Measurements from ENCODE around the gene SPDYE17.
"Not testable (repeated sequence)": the region's sequence is repeated elsewhere in the genome, so short reads cannot be mapped to it uniquely, and the experiment has no call there.

SPDYE17 gene

DNA sequence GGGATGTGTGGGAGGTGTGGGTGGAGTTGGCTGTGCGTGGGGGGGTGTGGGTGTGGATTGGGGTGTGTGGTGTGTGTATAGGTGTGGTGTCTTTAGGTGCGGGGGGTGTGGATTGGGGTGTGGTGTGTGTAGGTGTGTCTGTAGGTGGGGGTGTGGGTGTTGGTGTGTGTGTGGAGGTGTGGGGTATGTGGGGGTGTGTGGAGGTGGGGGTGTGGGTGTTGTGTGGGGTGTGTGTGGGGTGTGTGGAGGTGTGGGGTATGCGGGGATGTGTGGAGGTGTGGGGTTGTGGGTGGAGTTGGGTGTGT, 33.9 kb downstream of the SPDYE17 start:
- DNase-seq = no peak

DNA sequence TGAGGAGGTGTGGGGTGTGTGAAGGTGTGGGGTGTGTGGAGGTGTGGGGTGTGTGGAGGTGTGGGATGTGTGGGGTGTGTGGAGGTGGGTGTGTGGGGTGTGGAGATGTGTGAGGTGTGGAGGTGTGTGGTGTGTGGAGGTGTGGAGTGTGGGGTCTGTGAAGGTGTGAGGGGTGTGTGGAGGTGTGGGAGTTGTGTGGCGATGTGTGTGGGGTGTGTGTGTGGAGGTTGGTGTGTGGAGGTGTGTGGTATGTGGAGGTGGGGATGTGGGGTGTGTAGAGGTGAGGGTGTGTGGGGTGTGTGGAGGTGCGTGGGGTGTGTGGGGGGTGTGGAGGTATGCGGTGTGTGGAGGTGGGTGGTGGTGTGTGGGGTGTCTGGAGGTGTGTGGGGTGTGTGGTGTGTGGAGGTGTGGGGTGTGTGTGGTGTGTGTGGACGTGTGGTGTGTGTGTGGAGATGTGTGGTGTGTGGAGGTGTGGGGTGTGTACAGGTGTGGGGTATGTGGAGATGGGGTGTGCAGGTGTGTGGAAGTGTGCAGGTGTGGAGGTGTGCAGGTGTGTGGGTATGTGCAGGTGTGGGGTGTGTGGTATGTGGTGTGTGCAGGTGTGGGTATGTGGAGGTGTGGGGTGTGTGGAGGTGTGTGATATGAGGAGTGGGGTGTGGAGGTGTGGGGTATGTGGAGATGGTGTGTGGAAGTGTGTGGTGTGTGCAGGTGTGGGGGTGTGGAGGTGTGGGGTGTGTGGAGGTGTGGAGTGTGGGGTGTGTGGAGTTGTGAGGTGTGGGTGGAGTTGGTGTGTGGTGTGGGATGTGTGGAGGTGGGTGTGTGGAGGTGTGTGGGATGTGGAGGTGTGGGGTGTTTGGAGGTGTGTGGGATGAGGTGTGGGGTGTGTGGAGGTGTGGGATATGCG, 34.5 kb downstream of the SPDYE17 start:
- peak; percentile 11 for DNase-seq

DNA sequence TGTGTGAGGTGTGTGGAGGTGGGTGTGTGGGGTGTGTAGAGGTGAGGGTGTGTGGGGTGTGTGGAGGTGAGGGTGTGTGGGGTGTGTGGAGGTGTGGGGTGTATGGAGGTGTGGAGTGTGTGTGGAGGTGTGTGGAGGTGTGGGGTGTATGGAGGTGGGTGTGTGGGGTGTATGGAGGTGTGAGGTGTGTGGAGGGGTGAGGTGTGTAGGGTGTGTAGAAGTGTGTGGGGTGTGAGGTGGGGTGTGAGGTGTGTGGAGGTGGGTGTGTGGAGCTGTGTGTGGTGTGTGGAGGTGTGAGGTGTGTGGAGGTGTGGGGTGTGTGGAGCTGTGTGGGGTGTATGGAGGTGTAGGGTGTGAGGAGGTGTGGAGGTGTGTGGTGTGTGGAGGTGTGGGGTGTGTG, 35.2 kb downstream of the SPDYE17 start:
- DNase-seq = not testable (repeated sequence)

DNA sequence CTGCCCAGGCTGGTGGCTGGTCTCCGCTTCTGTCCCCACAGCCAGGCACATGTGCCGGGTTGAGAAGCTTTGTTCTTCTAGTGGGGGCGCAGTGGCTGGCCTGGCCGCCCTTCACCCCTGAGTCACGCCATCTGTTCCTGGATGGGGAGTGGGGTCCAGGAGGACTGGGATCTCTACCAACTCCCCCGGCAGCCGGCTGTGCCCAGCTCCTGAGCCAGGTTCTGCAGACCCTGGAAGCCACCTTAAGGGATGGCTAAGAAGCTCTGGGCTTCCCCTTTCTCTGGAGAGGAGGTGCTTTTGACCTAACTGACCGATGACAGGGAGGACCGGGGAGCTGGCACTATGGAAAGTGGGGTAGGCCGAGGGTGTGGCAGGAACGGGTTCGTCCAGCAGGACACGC, 37.9 kb downstream of the SPDYE17 start:
- DNase-seq = not testable (repeated sequence)

DNA sequence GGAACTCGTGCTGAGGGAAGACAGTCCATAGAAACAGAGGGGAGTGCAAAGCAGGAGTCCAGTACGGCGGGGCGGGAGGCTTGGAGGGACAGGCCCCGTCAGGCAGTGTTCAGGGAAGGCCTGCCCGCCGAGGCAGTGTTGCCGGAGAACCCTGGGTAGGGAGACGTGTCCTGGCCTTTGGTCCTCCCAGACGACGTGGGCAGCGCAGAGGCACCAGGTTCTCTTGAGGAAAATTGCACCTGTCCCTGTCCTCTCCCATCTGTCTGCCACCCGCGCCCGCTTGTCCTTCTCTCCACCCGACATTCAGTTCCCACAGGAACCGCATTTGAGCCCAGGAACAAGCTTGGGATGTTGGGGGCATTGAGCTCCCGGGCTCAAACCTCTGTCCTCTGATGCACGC, 38.3 kb downstream of the SPDYE17 start:
- not testable (repeated sequence) for DNase-seq

DNA sequence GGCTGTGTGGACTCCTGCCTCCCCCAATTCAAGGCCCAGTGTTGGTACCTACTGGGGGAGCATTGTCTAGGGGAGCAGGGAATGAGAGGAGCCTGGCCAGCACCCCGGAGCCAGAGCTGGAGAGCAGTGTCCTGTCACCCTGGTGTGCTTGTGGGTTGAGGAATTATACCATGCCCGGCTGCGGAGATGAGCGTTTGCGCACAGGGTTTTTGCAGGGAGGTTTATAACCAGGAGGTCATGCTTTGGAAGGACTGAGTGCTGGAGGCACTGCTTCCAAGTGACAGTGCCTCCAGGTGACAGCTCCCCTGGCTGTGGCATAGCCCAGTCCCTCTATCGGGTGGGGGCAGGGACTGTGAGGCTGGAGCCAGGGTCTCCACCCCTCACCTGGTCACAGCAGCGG, 39.3 kb downstream of the SPDYE17 start:
- not testable (repeated sequence) for DNase-seq

DNA sequence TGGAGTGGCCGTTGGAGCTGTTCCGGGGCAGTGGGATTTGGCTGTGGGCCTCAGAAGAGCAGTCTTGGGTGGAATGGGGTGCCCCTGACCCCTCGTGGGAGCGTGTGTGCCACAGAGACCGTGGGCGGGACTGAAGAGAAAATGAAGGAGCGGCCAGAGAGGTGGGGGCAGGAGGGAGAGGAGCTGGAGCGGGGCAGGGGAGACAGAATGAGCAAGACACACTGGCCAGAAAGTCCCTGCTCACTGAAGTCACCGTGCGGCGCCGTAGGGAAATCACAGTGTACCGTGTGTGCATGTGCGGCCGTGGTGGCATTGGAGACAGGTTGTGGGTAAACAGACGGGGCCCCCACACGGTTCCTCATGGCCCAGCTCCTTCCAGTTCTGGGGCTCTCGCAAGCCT, 40.0 kb downstream of the SPDYE17 start:
- not testable (repeated sequence) for DNase-seq

DNA sequence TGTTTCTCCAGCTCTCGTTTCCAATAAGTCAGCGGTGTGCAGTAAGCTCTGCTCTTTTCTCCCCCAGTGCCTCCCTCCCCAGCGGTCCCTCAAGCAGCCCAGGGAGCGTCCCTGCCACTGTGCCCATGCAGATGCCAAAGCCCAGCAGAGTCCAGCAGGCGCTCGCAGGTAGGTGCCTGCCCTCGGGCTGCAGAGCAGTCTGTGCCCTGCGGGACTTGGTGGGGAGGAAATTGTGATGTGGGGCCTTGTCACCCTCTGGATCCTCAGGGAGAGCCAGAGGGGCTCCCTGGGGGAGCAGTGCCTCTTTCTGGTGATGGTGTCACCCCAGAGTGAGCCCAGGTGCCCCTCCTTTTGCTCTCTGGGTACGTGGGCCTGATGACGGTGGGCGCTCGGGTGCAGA, 42.0 kb downstream of the SPDYE17 start:
- not testable (repeated sequence) for DNase-seq

DNA sequence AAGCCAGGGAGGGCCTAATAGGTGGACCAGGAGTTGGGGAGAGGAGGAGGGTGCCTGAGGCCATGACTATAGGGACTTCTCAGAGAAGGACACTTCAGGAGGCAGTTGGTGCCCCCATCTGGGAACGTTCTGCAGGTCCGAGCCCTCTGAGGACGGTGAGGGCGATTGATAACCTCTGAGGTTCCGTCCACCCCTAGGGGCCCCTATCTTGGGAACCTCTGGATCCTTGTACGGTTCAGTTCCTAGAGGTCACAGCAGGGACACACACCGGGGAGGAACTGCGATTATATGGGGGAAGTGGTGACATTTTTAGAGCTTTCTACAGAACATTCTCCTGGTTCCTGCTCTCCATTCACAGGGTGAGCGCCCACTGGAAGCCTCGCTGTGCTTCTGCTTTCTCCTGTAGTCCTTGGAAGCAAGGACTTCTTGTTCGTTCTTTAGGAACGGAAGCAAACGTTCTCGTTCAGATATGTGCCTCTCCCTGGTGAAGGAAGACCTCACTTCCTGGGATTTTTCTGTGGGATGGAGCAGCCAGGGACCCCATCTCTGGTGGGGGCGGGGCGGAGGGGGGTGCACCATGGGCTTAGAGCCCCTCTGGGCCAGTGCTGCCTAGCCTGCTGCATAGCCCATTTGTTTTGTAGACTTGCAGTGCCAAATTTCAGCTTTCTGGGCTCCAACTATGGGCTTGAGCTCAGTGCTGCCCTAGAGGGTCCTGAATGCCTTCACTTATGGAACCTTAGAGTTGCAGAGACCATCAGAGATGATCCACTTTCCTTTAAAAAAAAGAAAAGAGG, 46.0 kb downstream of the SPDYE17 start:
- DNase-seq = not testable (repeated sequence)

DNA sequence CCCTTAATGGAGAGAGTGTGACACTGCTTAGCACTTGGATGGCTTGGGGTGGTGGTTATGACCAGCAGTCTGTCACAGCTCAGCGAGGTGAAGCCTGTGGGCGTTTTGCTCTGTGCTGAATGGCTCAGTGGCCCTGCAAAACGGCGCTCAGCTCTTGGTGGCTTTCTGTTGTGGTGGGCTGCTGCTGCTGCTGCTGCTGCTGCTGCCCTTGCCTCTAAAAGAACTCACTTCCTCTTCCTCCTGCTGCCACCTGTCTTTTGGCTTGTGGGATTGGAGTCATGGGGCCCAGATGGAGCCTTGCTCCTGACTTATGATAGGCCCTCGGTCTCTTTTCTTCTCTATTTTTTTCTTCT, 47.4 kb downstream of the SPDYE17 start:
- not testable (repeated sequence) for DNase-seq

DNA sequence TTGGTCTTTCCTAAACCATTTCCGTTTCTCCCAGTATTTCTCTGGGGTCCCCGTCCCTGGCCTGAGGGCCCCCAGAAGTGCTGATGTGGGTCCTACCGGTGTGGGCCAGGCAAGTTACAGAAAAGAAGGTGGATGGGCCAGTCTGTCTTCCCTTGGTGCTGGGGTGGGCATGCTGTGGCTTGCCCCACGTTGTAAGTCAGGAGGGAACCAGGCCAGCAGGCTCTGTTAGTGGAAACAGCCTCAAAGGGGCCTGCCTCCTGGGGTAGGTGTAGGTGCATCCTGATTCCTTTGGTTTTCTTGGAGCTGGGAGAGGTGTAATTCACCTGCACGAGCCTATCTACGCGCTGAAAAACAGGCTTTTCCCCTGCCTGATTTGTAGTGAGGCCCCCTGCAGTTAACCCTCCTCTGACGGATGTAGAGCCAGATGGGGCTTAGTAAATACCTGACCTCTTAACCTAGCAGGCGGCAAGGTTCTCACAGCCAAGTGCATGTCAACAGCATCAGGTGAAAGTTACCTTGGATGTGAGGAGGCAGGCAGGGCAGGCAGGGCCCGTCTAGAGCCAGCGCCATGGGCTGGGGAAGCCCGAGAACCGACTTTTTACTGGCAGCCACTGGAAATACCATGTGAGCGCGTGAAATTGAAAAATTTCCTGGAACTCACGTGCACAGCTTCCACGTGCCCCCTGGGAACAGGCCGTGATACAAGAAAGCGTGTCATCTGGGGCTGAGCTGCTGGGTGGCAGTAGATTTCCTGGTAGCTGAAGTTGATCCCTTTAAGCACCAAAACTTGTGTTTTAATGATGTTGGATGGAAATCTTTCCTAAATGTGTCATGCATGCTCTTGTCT, 48.0 kb downstream of the SPDYE17 start:
- not testable (repeated sequence) for DNase-seq

DNA sequence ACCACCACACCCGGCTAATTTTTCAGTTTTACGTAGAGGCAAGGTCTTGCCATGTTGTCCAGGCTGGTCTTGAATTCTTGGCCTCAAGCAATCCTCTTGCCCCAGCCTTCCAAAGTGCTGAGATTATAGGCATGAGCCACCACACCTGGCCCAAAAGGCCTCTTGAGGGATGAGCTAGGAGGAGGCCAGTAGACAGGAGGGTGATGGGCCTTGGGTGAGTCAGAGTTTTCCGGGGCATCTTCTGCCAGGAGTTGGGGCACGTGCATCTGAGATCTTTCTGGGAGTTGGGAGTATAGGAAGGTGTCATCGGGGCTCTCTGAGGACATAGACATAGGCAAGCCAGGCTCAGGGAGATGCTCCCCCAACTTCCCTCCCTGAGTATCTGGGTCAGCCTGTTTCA, 48.8 kb downstream of the SPDYE17 start:
- not testable (repeated sequence) for DNase-seq

DNA sequence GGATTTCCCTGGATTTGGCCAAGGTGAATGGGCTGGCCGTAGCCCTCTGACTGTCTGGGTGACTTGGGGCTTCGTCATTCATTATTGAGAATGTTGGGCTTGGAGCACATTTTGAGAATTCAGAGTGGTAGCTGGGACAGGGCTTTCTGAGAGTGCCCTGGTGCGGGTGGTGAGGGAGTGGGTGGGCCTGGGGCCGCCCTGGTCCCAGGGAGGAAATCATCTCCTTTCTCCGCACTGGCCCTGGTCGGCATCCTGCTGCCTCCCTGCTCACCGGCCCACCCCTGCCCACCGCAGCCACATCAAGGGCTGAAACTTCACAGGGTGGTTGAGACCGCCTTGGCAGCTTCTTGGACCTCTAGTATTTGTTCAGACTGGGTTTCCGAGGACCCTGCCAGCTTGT, 49.7 kb downstream of the SPDYE17 start:
- DNase-seq = not testable (repeated sequence)

DNA sequence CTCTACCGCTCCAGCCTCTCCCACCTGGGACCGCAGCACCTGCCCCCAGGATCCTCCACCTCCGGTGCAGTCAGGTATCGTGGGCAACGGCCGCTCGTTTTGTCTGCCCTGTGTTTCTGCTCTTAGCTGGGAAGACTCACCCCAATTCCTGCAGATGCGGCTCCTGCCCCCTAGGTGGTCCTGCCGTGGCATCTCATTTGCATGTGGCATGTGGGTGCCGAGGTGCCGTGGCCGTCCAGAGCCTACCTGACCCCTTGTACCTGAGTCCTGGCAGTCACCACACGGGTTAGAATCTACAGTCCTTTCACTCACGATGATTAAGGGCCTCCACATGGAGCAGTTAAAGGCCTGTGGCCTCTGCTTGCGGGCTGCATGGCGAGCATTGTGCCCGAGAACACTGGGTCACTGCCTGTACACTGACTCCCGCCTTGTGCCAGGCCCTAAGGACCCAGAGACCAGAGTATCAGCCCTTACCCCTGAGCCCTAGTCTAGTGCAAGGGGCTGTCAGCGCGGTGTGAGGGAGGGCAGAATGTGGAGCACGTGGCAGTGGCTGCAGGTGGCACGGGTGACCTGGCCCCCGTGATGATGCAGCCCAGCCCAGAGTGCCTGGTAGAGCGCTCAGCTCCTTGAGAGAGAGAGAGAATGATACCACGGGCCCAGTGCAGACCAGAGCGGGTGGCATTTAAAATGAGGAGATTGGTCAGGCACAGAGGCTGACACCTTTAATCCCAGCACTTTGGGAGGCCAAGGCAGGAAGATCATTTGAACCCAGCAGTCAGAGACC, 50.8 kb downstream of the SPDYE17 start:
- DNase-seq = not testable (repeated sequence)

DNA sequence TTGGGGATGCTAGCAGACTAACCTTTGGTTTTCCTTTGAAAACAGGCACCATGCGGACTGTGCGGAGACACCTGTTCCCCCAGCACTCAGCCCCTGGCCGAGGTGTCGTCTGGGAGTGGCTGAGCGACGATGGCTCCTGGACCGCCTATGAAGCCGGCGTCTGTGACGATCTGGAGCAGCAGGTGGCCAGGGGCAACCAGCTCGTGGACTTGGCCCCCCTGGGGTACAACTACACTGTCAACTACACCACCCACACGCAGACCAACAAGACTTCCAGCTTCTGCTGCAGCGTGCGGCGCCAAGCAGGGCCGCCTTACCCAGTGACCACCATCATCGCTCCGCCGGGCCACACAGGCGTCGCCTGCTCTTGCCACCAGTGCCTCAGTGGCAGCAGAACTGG, 51.6 kb downstream of the SPDYE17 start:
- DNase-seq = not testable (repeated sequence)

DNA sequence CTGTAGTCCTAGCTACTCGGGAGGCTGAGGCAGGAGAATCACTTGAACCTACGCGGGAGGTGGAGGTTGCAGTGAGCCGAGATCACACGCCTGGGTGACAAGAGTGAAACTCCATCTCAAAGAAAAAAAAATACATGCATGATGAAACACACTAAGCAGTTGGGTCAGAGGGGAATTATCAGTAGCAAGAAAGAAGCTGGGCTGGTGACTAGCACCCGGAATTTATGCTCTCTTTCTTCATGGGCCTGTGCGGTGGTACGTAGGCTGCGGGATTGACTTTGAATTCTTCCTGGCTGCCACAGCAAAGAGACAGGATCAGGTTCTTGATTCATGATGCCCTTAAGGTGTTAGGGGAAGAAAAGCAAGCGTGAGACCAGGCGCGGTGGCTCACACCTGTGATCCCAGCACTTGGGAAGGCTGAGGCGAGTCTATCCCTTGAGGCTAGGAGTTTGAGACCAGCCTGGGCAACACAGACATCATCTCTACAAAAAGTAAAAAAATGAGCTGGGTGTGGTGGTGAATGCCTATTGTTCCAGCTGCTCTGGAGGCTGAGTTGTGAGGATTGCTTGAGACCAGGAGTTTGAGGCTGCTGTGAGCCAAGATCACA, 54.3 kb downstream of the SPDYE17 start:
- not testable (repeated sequence) for DNase-seq

DNA sequence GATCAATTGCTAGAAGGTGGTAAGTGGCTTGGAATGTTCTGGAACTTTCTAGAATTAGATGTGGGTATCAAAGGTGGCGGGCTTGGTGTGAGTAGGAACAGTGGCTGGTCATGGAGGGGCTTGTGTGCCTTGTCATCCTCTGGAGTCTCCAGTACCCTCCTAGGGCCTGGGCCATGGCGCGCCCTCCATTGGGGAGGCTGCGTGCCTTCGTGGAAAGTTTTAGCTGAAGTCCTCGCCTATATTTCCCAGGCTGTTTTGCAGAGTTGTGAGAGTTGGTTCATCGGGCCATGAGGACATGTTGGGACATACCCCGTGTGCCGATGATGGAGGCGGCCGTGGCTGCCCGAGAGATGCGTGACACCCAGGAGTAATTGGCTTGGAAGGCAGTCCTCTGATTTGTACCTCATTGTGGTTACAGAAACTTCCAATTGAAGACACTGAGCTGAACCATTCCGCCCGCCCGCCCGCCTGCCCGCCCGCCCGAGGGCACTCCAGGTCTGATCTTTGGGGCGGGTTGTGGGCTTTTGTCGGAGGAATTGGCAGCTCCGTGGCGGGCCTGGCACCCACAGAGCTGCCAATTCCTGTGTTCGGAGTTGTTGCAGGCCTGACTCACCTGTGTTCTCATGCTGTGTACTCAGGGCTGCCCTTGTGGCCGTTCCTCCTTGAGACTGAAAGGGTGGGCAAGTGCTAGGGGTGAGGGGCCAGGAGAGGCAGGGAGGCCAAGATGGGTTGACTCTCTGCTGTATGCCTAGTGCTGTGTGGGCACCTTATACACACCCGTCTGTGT, 57.2 kb downstream of the SPDYE17 start:
- not testable (repeated sequence) for DNase-seq

DNA sequence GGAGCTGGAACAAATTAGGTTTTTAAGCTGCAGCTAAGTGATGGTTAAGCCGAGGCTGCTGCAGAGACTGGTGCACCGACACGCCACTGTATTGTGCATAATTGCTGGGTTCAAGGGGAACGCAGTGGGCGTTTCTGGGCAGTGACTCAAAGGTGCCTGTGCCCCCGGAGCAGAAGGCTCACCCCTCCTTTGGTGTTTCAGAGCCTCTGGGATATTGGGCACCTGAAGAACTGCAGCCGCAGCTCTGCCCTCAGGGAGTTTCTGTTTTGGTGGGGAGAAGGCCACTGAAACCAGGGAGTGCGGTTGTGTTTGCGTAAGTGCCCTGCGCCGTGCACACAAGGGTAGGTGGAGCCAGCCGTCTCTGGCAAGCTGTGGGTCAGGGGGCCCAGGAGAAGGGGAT, 57.8 kb downstream of the SPDYE17 start:
- DNase-seq = not testable (repeated sequence)

DNA sequence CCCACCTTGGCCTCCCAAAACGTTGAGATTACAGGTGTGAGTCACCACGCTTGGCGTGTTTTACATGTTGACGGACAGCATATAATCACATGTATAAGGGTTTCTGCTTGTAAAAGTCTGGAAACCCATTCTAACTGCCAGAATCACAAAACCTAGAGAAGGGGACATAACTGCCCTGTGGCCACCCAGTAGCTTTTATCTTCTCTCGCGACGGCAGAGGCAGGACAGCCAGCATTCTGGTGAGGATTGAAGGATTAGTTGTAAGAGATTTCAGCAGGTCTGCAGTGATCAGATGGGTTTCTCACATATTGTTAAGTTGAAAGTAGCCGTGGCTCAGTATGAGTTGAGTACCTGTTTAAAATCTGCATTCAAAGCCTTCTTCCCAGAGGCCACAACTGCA, 59.8 kb downstream of the SPDYE17 start:
- DNase-seq = not testable (repeated sequence)
